IMR-90 (cell line): ENCODE results near the gene LIG1. TPM values are rescaled to one million over a fixed set of nuclear protein-coding genes. Genes with fewer than 3 reads are reported as not detected.
A peak's percentile ranks its signal among the peaks of the same experiment; 100 is the strongest.

ENCODE experiments used
- ATAC-seq: fragments of 200-7000 bp; cut with Tn5 transposase; 2 replicates; pipeline ENCODE4 v1.9.1; 2020; ENCODE audit warnings: low read depth, mild to moderate bottlenecking, moderate library complexity
- BruUV-seq: library from RNA; stranded (reverse); fragments of 400-500 nt; replicated peaks from 2 replicates; lab custom pipeline; 2021; lab: Mats Ljungman, UMichigan
- CTCF ChIA-PET: fragments of 300-600 bp; formaldehyde crosslinking; extraction: SDS; loops from one replicate; lab custom pipeline; 2021; ENCODE audit warnings: antibody characterized with exemption; lab: Yijun Ruan, JAX
- POLR2A ChIA-PET: fragments of 300-600 bp; sonication (Branson Sonifier 250); formaldehyde crosslinking; loops from one replicate; lab custom pipeline; 2022; ENCODE audit warnings: antibody characterized with exemption; ENCODE audit not compliant: unreplicated experiment; lab: Charles Lee
- DNase-seq: peaks from one replicate; pipeline ENCODE4 v3.0.0; 2013
- H2AFZ ChIP-seq: replicated peaks from 2 replicates; pipeline ENCODE3; 2013; ENCODE audit warnings: low read length, mild to moderate bottlenecking; ENCODE audit not compliant: poor library complexity
- H2AK5ac ChIP-seq: 2 replicates; pipeline ENCODE4 v1.6.1; 2013; ENCODE audit warnings: low read depth, low read length, inconsistent platforms
- H2AK9ac ChIP-seq: replicated peaks from 2 replicates; pipeline ENCODE3; 2013; ENCODE audit warnings: mild to moderate bottlenecking, low read depth, low read length, moderate library complexity; ENCODE audit not compliant: poor library complexity
- H2BK120ac ChIP-seq: 2 replicates; pipeline ENCODE4 v1.6.1; 2013; ENCODE audit warnings: low read depth, low read length, inconsistent platforms
- H2BK15ac ChIP-seq: 3 replicates; pipeline ENCODE4 v1.6.1; 2013; ENCODE audit warnings: low read depth, low read length, inconsistent platforms
- H2BK20ac ChIP-seq: 2 replicates; pipeline ENCODE4 v1.6.1; 2013; ENCODE audit warnings: low read depth, mild to moderate bottlenecking, inconsistent platforms, low read length, moderate library complexity
- H2BK5ac ChIP-seq: 2 replicates; pipeline ENCODE4 v1.6.1; 2013; ENCODE audit warnings: mild to moderate bottlenecking, low read depth, low read length, inconsistent platforms; ENCODE audit not compliant: poor library complexity, severe bottlenecking
- H3K14ac ChIP-seq: replicated peaks from 2 replicates; pipeline ENCODE4 v1.6.1; 2013; ENCODE audit warnings: low read depth, low read length, inconsistent platforms
- H3K18ac ChIP-seq: 2 replicates; pipeline ENCODE4 v1.6.1; 2013; ENCODE audit warnings: low read depth, low read length, control low read depth
- H3K23ac ChIP-seq: 2 replicates; pipeline ENCODE4 v1.6.1; 2013; ENCODE audit warnings: low read depth, low read length, inconsistent platforms
- H3K27ac ChIP-seq: 2 replicates; pipeline ENCODE4 v1.5.1; 2013; ENCODE audit warnings: mild to moderate bottlenecking, control low read depth, low read length; ENCODE audit not compliant: insufficient read depth
- H3K27me3 ChIP-seq: 2 replicates; pipeline ENCODE4 v1.6.1; 2013; ENCODE audit warnings: low read length; ENCODE audit not compliant: control insufficient read depth, insufficient read depth
- H3K36me3 ChIP-seq: 2 replicates; pipeline ENCODE4 v1.6.1; 2013; ENCODE audit warnings: low read length, mixed read lengths; ENCODE audit not compliant: control insufficient read depth, insufficient read depth
- H3K4ac ChIP-seq: 2 replicates; pipeline ENCODE4 v1.6.1; 2013; ENCODE audit warnings: low read depth, low read length, inconsistent platforms
- H3K4me1 ChIP-seq: 2 replicates; pipeline ENCODE4 v1.6.1; 2013; ENCODE audit warnings: low read length, mixed read lengths; ENCODE audit not compliant: control insufficient read depth, insufficient read depth
- H3K4me2 ChIP-seq: 2 replicates; pipeline ENCODE4 v1.6.1; 2013; ENCODE audit warnings: low read depth, mild to moderate bottlenecking, control low read depth, low read length, moderate library complexity
- H3K4me3 ChIP-seq: 2 replicates; pipeline ENCODE4 v1.5.1; 2013; ENCODE audit warnings: low read depth, mild to moderate bottlenecking, control low read depth, low read length, moderate library complexity; ENCODE audit not compliant: insufficient read depth
- H3K56ac ChIP-seq: 2 replicates; pipeline ENCODE4 v1.6.1; 2013; ENCODE audit warnings: low read length, inconsistent platforms; ENCODE audit not compliant: insufficient read depth; ENCODE audit errors: extremely low read depth
- H3K79me1 ChIP-seq, 2 experiments: 2 replicates each; pipeline ENCODE4 v1.6.1; 2013; ENCODE audit warnings: low read length in 2 of 2, inconsistent platforms in 1 of 2, low read depth in 1 of 2
- H3K9ac ChIP-seq: 2 replicates; pipeline ENCODE4 v1.6.1; 2013; ENCODE audit warnings: low read depth, low read length, control low read depth
- H3K9me1 ChIP-seq: 2 replicates; pipeline ENCODE4 v1.6.1; 2013; ENCODE audit warnings: low read length, inconsistent platforms; ENCODE audit not compliant: insufficient read depth
- H3K9me3 ChIP-seq: 2 replicates; pipeline ENCODE4 v1.6.1; 2013; ENCODE audit warnings: low read length; ENCODE audit not compliant: control insufficient read depth, insufficient read depth
- H4K20me1 ChIP-seq: 2 replicates; pipeline ENCODE4 v1.6.1; 2013; ENCODE audit warnings: low read length, inconsistent platforms; ENCODE audit not compliant: insufficient read depth
- H4K5ac ChIP-seq: 2 replicates; pipeline ENCODE4 v1.6.1; 2013; ENCODE audit warnings: mild to moderate bottlenecking, low read depth, low read length, control low read depth
- H4K8ac ChIP-seq, 2 experiments: 2 replicates each; pipeline ENCODE4 v1.6.1; 2013; ENCODE audit warnings: low read depth in 2 of 2, low read length in 2 of 2, control low read depth in 1 of 2, inconsistent platforms in 1 of 2
- H4K91ac ChIP-seq: 2 replicates; pipeline ENCODE4 v1.6.1; 2013; ENCODE audit warnings: low read depth, low read length, inconsistent platforms; ENCODE audit not compliant: insufficient read depth
- BHLHE40 ChIP-seq: fragments of 150-350 bp; IDR thresholded peaks from 2 replicates; pipeline ENCODE4 v1.6.1; 2016; ENCODE audit warnings: mild to moderate bottlenecking, low read depth, low read length
- CEBPB ChIP-seq: IDR thresholded peaks from 2 replicates; pipeline ENCODE4 v1.6.1; 2012; ENCODE audit warnings: low read depth, low read length, improper control_type of control experiment
- CHD1 ChIP-seq: IDR thresholded peaks from 2 replicates; pipeline ENCODE4 v1.6.1; 2012; ENCODE audit warnings: low read depth, low read length, improper control_type of control experiment
- FOS ChIP-seq: fragments of 150-350 bp; IDR thresholded peaks from 2 replicates; pipeline ENCODE4 v1.6.1; 2016; ENCODE audit warnings: low read depth, low read length
- MAFK ChIP-seq: IDR thresholded peaks from 2 replicates; pipeline ENCODE4 v1.6.1; 2012; ENCODE audit warnings: low read depth, low read length, improper control_type of control experiment
- MAZ ChIP-seq: IDR thresholded peaks from 2 replicates; pipeline ENCODE4 v1.6.1; 2012; ENCODE audit warnings: low read depth, mild to moderate bottlenecking, low read length, improper control_type of control experiment, moderate library complexity, borderline replicate concordance
- MXI1 ChIP-seq: IDR thresholded peaks from 2 replicates; pipeline ENCODE4 v1.6.1; 2012; ENCODE audit warnings: low read depth, mild to moderate bottlenecking, low read length, moderate library complexity, borderline replicate concordance
- NFE2L2 ChIP-seq: fragments of 150-350 bp; IDR thresholded peaks from 2 replicates; pipeline ENCODE4 v1.6.1; 2016; ENCODE audit warnings: low read depth, mild to moderate bottlenecking, low read length
- POLR2A ChIP-seq: IDR thresholded peaks from 2 replicates; pipeline ENCODE4 v1.6.1; 2012; ENCODE audit warnings: mild to moderate bottlenecking, low read depth, low read length
- RAD21 ChIP-seq: IDR thresholded peaks from 2 replicates; pipeline ENCODE4 v1.6.1; 2012; ENCODE audit warnings: low read length, improper control_type of control experiment
- RCOR1 ChIP-seq: IDR thresholded peaks from 2 replicates; pipeline ENCODE4 v1.6.1; 2012; ENCODE audit warnings: mild to moderate bottlenecking, low read length, improper control_type of control experiment; ENCODE audit not compliant: insufficient replicate concordance
- RFX5 ChIP-seq: IDR thresholded peaks from 2 replicates; pipeline ENCODE4 v1.8.0; 2012; ENCODE audit warnings: low read depth, mild to moderate bottlenecking, low read length, moderate library complexity
- SMC3 ChIP-seq: fragments of 150-350 bp; IDR thresholded peaks from 2 replicates; pipeline ENCODE4 v1.6.1; 2016; ENCODE audit warnings: low read depth, mild to moderate bottlenecking, antibody characterized with exemption, low read length, moderate library complexity
- WGBS, 2 experiments: methylation state at CpG; one replicate each; pipeline versions ENCODE4 v1.1.5 to v1.1.7; 2013; ENCODE audit warnings: missing lambda C conversion rate in 2 of 2; ENCODE audit not compliant: insufficient read length in 1 of 2; ENCODE audit errors: extremely low coverage in 2 of 2; 5-methylcytosine and 5-hydroxymethylcytosine counted together
- dilution Hi-C: fragments of 300-500 bp; cut with HindIII; formaldehyde crosslinking; loops from one replicate; pipeline ENCODE4 v1.14.3; 2018; ENCODE audit warnings: low sequenced_read_pairs; ENCODE audit not compliant: unreplicated experiment
- in situ Hi-C: fragments of 300-500 bp; cut with MboI; formaldehyde crosslinking; loops from 3 replicates; pipeline ENCODE4 v1.14.3; 2019; ENCODE audit warnings: low sequenced_read_pairs, inconsistent platforms, mixed read lengths
- intact Hi-C: fragments of 100-400 bp; cut with micrococcal nuclease; formaldehyde crosslinking; loops from 2 replicates; pipeline ENCODE4 v1.10.0; 2022
- polyA plus RNA-seq, 3 experiments: library from polyadenylated mRNA; depleted of rRNA; stranded (reverse); fragments of >200 nt; gene quantifications; 2 replicates each; pipeline ENCODE4 v1.2.3, GENCODE V29; 2012; ENCODE audit warnings: low replicate concordance in 1 of 3
- total RNA-seq: library from RNA; depleted of rRNA; stranded (reverse); fragments of >200 nt; gene quantifications from 2 replicates; pipeline ENCODE4 v1.2.3, GENCODE V29; 2012
- TF ChIP-seq, protein P1 (sequence below): fragments of 150-350 bp; IDR thresholded peaks from 2 replicates; pipeline ENCODE4 v1.6.1; 2016; ENCODE audit warnings: low read depth, mild to moderate bottlenecking, low read length, moderate library complexity, borderline replicate concordance
- TF ChIP-seq, protein P2 (sequence below): fragments of 150-350 bp; IDR thresholded peaks from 2 replicates; pipeline ENCODE4 v1.6.1; 2017; ENCODE audit warnings: mild to moderate bottlenecking, antibody characterized with exemption, low read length, low read depth

LIG1 gene
- total and polyA plus RNA-seq, 2 of the 4 experiments (the other 2 are of a cell fraction) = 24.9 to 34.0 TPM

DNA sequence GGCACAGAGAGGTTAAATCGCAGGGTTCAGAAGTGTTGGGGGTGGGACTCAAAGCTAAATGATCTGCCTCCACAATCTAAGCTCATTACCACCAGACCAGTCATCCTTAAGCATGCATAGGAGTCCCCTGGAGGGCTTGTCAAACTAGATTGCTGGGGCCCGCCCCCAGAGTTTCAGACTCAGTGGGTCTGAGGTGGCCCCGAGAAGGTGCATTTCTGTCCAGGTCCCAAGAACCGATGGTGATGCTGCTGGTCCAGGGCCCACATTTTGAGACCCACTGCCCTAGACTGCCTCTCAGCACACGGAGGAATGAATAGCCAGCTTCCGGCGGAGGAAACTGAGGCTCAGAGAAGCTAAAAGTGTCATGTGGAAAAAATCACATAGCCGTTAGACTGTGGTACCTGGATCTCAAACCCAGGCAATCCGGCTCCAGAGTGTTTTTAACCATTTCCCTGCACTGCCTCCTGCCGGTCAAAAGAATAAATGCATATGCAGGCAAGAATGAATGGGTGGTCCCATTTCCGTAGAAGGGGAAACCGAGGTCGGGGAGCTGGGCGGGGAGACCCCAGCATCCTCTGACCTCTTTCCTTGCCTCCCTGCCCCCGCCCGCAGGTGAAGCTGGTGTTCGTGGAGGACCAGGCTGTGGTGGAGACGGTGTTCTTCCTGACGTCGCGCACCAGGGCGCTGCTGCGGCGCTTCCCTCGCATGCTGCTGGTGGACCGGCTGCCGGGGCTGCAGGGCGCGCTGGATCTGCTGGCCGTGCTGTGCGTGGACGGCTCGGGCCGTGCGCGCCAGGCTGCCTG, 24.1 kb upstream of the LIG1 start:
- no peak overlapping the region for H3K27ac ChIP-seq
- no peak overlapping the region for H4K8ac ChIP-seq
- H2AFZ ChIP-seq = no peak overlapping the region
- no peak overlapping the region for H3K4me3 ChIP-seq
- no peak overlapping the region for H2BK20ac ChIP-seq
- H2AK5ac ChIP-seq = no peak overlapping the region
- WGBS, 2 experiments = 68% methylated on average over 28 of the region's 36 CpGs; no CpG with 5 or more reads in 1 of the 2 experiments
- no peak overlapping the region for H4K5ac ChIP-seq
- in situ Hi-C loops (no loop called here), dilution Hi-C loops (no loop called here), intact Hi-C loops (no loop called here)
- H2BK120ac ChIP-seq = no peak overlapping the region
- ChIA-PET CTCF (interaction anchor here (0.6 to 1.5 kb wide), 2 partner anchors 10 to 18 kb away, joined by 3 to 6 read pairs; no protein-coding TSS in a partner anchor), POLR2A (no interaction called here)
- H3K9ac ChIP-seq = no peak overlapping the region
- H3K23ac ChIP-seq = no peak overlapping the region
- no peak overlapping the region for H3K14ac ChIP-seq
- ATAC-seq (no peak), DNase-seq (peak; percentile 7)
- no TSS peak for BruUV-seq
- no peak overlapping the region for H3K4ac ChIP-seq
- no peaks in the 10 kb centered on the region for H3K9me3 ChIP-seq
- H2AK9ac ChIP-seq = no peak overlapping the region
- H3K36me3 ChIP-seq = no peaks in the 10 kb centered on the region
- H3K79me1 ChIP-seq = peaks cover 0 to 4% of the 10 kb centered on the region in 2 experiments; a peak in 2 of 4 replicates
- H4K20me1 ChIP-seq = peaks cover 4% of the 10 kb centered on the region; the same call in 1 of the 2 replicates
- H3K56ac ChIP-seq = no peak overlapping the region
- no peaks in the 10 kb centered on the region for H3K4me1 ChIP-seq
- H4K91ac ChIP-seq = no peak overlapping the region
- no peak overlapping the region for H3K18ac ChIP-seq
- no peak overlapping the region for H3K4me2 ChIP-seq
- peaks cover 4% of the 10 kb centered on the region for H3K9me1 ChIP-seq
- no peaks in the 10 kb centered on the region for H3K27me3 ChIP-seq
- no peak overlapping the region for H2BK15ac ChIP-seq
- H2BK5ac ChIP-seq = no peak overlapping the region
- 0 out of 2 replicates have a peak, but pooled peaks have one; percentile 3 for TF ChIP-seq MAFK
- no peak for TF ChIP-seq NFE2L2
- no peak for TF ChIP-seq RFX5
- TF ChIP-seq RCOR1 = no peak
- no peak for TF ChIP-seq MAZ
- peak; percentile 18; the same call in 1 of the 2 replicates for TF ChIP-seq SMC3
- TF ChIP-seq, protein P1, sequence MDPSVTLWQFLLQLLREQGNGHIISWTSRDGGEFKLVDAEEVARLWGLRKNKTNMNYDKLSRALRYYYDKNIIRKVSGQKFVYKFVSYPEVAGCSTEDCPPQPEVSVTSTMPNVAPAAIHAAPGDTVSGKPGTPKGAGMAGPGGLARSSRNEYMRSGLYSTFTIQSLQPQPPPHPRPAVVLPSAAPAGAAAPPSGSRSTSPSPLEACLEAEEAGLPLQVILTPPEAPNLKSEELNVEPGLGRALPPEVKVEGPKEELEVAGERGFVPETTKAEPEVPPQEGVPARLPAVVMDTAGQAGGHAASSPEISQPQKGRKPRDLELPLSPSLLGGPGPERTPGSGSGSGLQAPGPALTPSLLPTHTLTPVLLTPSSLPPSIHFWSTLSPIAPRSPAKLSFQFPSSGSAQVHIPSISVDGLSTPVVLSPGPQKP = no peak
- TF ChIP-seq RAD21 = peak; percentile 27; the same call in 1 of the 2 replicates
- TF ChIP-seq CHD1 = no peak
- TF ChIP-seq POLR2A = no peak
- TF ChIP-seq, protein P2, sequence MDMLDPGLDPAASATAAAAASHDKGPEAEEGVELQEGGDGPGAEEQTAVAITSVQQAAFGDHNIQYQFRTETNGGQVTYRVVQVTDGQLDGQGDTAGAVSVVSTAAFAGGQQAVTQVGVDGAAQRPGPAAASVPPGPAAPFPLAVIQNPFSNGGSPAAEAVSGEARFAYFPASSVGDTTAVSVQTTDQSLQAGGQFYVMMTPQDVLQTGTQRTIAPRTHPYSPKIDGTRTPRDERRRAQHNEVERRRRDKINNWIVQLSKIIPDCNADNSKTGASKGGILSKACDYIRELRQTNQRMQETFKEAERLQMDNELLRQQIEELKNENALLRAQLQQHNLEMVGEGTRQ = no peak
- TF ChIP-seq FOS = no peak
- no peak for TF ChIP-seq MXI1
- no peak for TF ChIP-seq CEBPB
- no peak for TF ChIP-seq BHLHE40
